Measurements from ENCODE around the gene DLGAP3.

DLGAP3 gene

DNA sequence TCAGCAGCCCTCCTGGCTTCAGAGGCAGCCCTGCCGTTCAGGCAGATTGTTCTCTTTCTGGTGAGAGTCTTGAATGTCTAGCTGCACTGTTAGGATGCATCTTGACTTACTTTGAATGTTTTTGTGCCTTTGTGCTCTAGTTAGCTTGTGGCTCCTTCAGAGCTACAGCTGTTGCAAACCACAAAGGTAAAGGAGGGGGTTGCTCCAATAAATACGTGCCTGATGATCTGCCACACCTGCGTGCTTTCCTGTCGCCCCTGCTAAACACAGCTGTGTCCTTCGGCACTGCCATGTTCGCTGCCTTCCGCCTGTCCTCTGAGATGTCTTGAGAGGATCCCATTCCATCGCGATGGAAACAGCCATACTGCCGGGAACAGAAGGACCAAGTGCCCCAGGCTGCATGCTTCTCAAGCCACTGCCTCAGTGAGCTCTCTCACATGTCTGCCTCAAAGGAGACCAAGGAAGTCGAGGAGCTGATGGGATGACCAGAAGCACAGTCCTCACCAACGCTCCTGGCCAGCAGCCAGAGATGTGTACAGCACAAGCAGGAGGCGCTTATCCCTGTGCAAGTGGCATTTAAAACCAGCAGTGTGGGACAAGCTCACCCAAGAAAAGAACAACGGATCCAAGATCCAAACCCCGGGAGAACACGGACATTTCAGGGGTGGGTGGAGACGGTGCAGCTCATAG, 57.9 kb downstream of the DLGAP3 start:
- TF ChIP-seq CTCF (IDR thresholded peaks at IDR 0.05; ENCODE audit: low read depth, low read length, missing control alignments), result no peak
- no peak overlapping the region for H3K4me3 ChIP-seq (ENCODE audit: low read depth, low read length)
- no peak for DNase-seq (ENCODE audit: low read depth)
- in situ Hi-C loops (cut with HindIII; ENCODE audit: low sequenced_read_pairs), result no loop called here

GRCh38 chr1:34870395-34870794, 59.1 kb downstream of the DLGAP3 start:
- in situ Hi-C loops (cut with HindIII; ENCODE audit: low sequenced_read_pairs), result no loop called here
- no peak overlapping the region for H3K4me3 ChIP-seq (ENCODE audit: low read depth, low read length)
- TF ChIP-seq CTCF (IDR thresholded peaks at IDR 0.05; ENCODE audit: low read depth, low read length, missing control alignments), result no peak
- DNase-seq (ENCODE audit: low read depth), result no peak

GRCh38 chr1:34869760-34870159, 59.7 kb downstream of the DLGAP3 start:
- in situ Hi-C loops (cut with HindIII; ENCODE audit: low sequenced_read_pairs), result no loop called here
- TF ChIP-seq CTCF (IDR thresholded peaks at IDR 0.05; ENCODE audit: low read depth, low read length, missing control alignments), result no peak

DNA sequence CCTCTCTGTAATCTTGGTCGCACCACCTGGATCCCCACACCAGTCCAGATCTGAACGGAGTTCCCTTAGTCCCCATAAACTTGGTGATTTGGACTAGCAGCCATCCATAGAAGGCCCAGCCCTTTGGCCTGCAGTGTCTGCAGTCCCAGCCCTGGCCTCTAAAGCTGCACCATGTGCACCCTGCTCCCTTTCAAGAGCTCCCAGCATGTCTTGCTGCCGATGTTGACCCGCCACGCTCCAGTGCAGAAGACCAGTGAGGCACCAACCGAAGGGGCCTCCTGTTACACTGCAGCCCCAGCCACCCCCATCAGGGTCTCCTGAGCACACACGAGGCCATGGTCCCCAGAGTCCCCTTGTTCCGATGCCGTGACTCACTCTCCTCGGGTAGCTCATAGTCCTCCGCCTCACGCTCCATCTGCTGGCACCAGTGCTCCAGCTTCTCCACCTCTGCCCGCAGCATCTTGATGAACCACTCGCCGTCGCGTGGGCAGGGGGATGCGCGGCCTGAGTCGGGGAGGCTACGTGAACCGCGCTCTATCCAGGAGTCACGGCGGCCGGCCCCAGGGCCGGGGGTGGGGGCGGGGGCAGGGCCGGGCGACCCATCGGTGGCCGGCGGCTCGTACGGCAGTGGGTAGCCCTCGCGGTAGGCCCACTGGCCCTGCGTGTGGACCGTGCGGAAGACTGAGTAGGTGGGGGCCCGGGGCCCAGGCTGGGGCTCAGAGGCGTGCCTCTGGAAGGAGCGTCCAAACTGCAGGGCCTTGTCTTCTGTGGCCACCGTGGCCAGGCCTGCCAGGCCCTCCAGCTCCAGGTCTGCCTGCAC, 61.0 kb downstream of the DLGAP3 start:
- in situ Hi-C loops (cut with HindIII; ENCODE audit: low sequenced_read_pairs), result no loop called here
- no peak for DNase-seq (ENCODE audit: low read depth)
- TF ChIP-seq CTCF (IDR thresholded peaks at IDR 0.05; ENCODE audit: low read depth, low read length, missing control alignments), result no peak
- H3K4me3 ChIP-seq (ENCODE audit: low read depth, low read length), result no peak overlapping the region

More at GRCh38 chr1:34869760-34870159, 59.7 kb downstream of the DLGAP3 start:
- no peak for DNase-seq (ENCODE audit: low read depth)
- H3K4me3 ChIP-seq (ENCODE audit: low read depth, low read length), result no peak overlapping the region

DNA sequence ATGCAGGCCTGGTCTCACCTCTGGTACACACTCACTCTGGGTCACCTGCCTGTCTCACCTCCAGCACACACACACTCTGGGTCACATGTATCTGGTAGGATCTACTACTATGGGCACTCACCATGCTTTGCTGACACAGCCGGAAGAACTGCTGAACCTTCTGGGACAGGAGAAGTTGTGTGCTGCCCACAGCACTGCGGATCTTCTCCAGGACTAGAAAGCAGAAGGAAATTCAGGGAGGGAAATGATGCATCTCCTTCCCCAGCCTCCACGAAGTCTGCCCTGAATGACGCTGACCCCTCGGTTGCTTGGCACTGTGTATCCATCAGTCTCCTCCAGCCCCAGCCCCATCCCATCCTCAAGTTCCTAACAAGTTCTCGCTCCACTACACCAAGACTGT, 62.0 kb downstream of the DLGAP3 start:
- no peak overlapping the region for H3K4me3 ChIP-seq (ENCODE audit: low read depth, low read length)
- in situ Hi-C loops (cut with HindIII; ENCODE audit: low sequenced_read_pairs), result no loop called here
- DNase-seq (ENCODE audit: low read depth), result no peak
- TF ChIP-seq CTCF (IDR thresholded peaks at IDR 0.05; ENCODE audit: low read depth, low read length, missing control alignments), result no peak

DNA sequence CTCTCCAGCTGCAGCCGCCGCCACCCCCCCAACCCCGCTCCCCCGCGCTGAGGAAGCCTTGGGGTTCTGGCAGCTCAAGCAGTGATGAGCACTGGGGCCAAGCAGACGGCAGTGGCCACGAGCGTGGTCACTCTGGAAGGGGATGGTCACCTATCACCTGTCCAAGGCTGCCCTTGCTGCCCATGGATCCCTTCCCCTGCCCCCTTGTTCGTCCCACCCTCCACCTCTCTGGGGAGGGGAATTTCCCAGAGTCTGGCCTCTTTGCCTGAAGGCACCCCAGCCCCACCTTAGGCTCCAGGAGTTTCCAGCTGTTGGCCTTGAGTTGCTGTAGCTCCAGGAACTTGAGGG, 62.7 kb downstream of the DLGAP3 start:
- in situ Hi-C loops (cut with HindIII; ENCODE audit: low sequenced_read_pairs), result no loop called here
- H3K4me3 ChIP-seq (ENCODE audit: low read depth, low read length), result peak overlapping the region; percentile 60
- DNase-seq (ENCODE audit: low read depth), result no peak
- no peak for TF ChIP-seq CTCF (IDR thresholded peaks at IDR 0.05; ENCODE audit: low read depth, low read length, missing control alignments)

Measured in astrocyte of the cerebellum (primary cell).